GM21447 (cell line): ENCODE data around the gene TENT5A.
"Not testable (repeated sequence)": the region's sequence is repeated elsewhere in the genome, so short reads cannot be mapped to it uniquely, and the experiment has no call there.

Experiments used
- ATAC-seq: cut with Tn5 transposase; IDR thresholded peaks from one replicate; pipeline ENCODE4 v1.9.1; 2021; ENCODE audit not compliant: unreplicated experiment

TENT5A gene

GRCh38 chr6:81751388-81752083, 945 bp downstream of the TENT5A start:
- no peak for ATAC-seq

GRCh38 chr6:81750681-81751387, 1.6 kb downstream of the TENT5A start:
- no peak for ATAC-seq

GRCh38 chr6:81750200-81750599, 2.3 kb downstream of the TENT5A start:
- ATAC-seq: no peak

- no peak for ATAC-seq
Measured at GRCh38 chr6:81749707-81750106, 2.8 kb downstream of the TENT5A start.

- ATAC-seq: no peak
Measured at GRCh38 chr6:81748994-81749393, 3.5 kb downstream of the TENT5A start.

GRCh38 chr6:81747327-81747726, 5.2 kb downstream of the TENT5A start:
- no peak for ATAC-seq

GRCh38 chr6:81744131-81744530, 8.3 kb downstream of the TENT5A start:
- no peak for ATAC-seq

GRCh38 chr6:81743649-81744048, 8.8 kb downstream of the TENT5A start:
- ATAC-seq: no peak

GRCh38 chr6:81741689-81742088, 10.8 kb downstream of the TENT5A start:
- no peak for ATAC-seq

- ATAC-seq: not testable (repeated sequence)
Measured at GRCh38 chr6:81740591-81740990, 11.9 kb downstream of the TENT5A start.

- no peak for ATAC-seq
Measured at GRCh38 chr6:81739230-81740195, 13.0 kb downstream of the TENT5A start.

- ATAC-seq: no peak
Measured at GRCh38 chr6:81736428-81736827, 16.1 kb downstream of the TENT5A start.

- ATAC-seq: no peak
Measured at GRCh38 chr6:81735756-81736380, 16.6 kb downstream of the TENT5A start.

GRCh38 chr6:81734500-81735150, 17.9 kb downstream of the TENT5A start:
- no peak for ATAC-seq

- no peak for ATAC-seq
Measured at GRCh38 chr6:81734081-81734480, 18.4 kb downstream of the TENT5A start.

- no peak for ATAC-seq
Measured at GRCh38 chr6:81731814-81732213, 20.7 kb downstream of the TENT5A start.

- ATAC-seq: no peak
Measured at GRCh38 chr6:81727876-81728517, 24.5 kb downstream of the TENT5A start.

- no peak for ATAC-seq
Measured at GRCh38 chr6:81725127-81725526, 27.4 kb downstream of the TENT5A start.

GRCh38 chr6:81722506-81723223, 29.8 kb downstream of the TENT5A start:
- no peak for ATAC-seq
